ENCODE data around the gene KRTAP5-3.

Gene KRTAP5-3

DNA sequence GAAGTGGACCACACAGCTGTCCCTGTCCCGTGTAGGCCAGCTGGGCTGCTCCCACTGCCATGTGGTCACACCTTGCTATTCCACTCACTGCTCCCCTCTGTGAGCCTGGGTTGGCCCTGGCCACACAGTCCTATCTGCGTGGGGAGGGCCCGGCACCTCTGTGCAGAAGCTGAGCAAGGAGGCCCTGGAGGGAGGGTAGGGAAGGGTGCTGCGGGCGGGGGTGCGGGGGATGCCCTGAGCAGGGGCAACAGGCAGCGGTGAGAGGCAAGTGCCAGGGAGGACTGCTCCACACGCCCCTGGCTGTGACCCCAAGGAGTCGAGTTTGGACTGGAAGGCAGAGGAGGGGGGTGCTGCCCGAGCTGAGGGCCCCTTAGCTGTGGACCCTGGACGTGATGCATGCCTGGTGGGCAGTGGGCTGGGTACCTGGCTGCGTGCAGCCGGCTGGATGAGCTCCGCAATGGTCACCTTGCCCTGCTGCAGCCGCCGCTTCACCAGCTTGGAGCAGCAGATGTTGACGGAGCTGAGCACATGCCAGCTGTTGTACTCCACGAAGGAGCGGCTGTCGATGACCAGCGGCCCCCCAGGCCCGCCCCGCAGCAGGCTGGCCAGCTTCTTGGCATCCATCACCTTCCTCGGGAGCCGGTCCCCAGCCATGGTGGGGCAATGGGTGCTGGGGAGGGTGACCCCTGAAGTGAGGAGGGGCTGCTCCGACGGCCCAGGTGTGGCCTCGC, 42.9 kb downstream of the KRTAP5-3 start:
- Histone ChIP-seq H3K4me3 (ENCODE audit: severe bottlenecking) (no peak overlapping the region), H3K4me1 (ENCODE audit: insufficient read depth, poor library complexity, severe bottlenecking) (no peaks in the 10 kb centered on the region), H3K27ac (ENCODE audit: poor library complexity, severe bottlenecking) (no peak overlapping the region), H3K9me3 (ENCODE audit: severe bottlenecking) (no peaks in the 10 kb centered on the region), H3K36me3 (ENCODE audit: low read depth) (no peaks in the 10 kb centered on the region), H3K27me3 (ENCODE audit: insufficient read depth, poor library complexity, severe bottlenecking) (no peaks in the 10 kb centered on the region)
- no peak for ATAC-seq (ENCODE audit: low read depth)
- TF ChIP-seq, protein P1, sequence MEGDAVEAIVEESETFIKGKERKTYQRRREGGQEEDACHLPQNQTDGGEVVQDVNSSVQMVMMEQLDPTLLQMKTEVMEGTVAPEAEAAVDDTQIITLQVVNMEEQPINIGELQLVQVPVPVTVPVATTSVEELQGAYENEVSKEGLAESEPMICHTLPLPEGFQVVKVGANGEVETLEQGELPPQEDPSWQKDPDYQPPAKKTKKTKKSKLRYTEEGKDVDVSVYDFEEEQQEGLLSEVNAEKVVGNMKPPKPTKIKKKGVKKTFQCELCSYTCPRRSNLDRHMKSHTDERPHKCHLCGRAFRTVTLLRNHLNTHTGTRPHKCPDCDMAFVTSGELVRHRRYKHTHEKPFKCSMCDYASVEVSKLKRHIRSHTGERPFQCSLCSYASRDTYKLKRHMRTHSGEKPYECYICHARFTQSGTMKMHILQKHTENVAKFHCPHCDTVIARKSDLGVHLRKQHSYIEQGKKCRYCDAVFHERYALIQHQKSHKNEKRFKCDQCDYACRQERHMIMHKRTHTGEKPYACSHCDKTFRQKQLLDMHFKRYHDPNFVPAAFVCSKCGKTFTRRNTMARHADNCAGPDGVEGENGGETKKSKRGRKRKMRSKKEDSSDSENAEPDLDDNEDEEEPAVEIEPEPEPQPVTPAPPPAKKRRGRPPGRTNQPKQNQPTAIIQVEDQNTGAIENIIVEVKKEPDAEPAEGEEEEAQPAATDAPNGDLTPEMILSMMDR (IDR thresholded peaks at IDR 0.05; ENCODE audit: poor library complexity, severe bottlenecking): no peak
- DNase-seq (ENCODE audit: low spot score): no peak

DNA sequence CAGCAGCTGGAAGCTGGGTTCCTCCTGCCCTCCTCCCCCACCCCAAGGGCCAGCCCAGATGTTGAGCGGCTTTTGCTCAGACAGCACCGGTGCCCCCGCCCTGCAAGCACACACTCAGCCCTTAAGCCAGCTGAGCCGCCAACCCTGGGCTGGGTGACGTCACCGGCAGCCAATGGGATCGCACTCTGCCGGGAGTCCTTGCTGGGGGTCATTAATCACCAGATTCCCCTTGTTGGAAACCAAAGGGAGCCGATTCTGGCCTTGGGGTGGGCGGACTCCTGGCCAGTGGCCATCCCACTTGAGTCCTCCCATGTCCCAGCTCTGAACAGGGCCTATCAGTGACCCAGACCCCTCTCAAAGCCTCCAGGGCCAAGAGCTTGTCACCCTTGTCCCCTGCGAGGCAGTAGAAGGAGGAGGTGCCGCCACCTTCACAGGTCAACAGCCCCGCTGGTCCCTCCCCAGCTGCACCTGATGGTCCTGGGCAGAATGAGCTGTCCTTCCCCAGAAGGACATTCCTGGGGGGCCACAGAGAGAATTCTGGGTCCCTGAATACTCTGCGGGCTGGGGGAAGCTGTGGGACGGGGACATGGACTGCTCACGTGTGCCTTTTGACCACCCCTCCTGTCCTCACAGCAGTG, 43.6 kb downstream of the KRTAP5-3 start:
- DNase-seq (ENCODE audit: low spot score): no peak
- Histone ChIP-seq H3K36me3 (ENCODE audit: low read depth) (no peaks in the 10 kb centered on the region), H3K4me1 (ENCODE audit: insufficient read depth, poor library complexity, severe bottlenecking) (peaks cover 2% of the 10 kb centered on the region), H3K27ac (ENCODE audit: poor library complexity, severe bottlenecking) (no peak overlapping the region), H3K27me3 (ENCODE audit: insufficient read depth, poor library complexity, severe bottlenecking) (no peaks in the 10 kb centered on the region), H3K4me3 (ENCODE audit: severe bottlenecking) (no peak overlapping the region), H3K9me3 (ENCODE audit: severe bottlenecking) (no peaks in the 10 kb centered on the region)
- ATAC-seq (ENCODE audit: low read depth): no peak
- TF ChIP-seq, protein P1 (IDR thresholded peaks at IDR 0.05; ENCODE audit: poor library complexity, severe bottlenecking): no peak

DNA sequence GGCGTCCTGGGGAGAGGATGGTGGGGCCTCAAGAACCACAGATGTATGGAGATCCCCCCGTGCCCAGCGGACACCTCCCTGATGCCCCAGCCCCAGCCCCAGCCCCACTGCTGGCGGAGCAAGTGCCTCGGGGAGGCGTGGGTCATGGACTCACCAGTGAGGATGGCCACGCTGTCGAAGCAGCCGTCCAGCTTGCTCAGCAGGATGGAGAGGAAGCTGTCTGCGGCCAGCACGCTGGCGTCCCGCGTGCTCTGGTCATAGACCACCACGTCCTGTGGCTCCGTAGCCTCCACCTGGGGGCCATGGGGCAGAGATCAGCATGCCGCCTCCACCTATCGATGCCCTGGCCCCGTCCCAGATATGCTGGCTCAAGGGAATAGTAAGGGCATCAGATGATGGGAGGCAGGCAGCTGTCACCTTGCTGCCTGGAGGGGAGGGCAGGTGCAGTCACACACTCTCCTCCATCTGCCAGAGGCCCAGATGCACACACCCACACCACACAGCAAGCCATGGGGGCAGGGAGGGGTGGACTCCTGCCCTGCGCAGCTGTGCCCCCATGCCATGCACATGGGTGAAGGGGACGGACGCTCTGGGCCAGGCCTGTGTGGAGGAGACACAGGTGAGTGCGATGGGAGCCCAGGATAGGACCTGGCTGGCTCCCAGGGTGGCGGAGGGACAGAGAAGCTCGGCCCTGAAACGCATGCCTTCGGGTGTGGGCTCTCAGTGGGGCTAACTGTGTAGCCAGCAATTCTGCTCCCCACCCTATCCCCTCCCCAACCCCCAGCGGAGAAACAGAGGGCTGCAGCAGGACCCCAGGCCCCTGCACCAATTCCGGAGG, 44.3 kb downstream of the KRTAP5-3 start:
- H3K27me3 ChIP-seq (ENCODE audit: insufficient read depth, poor library complexity, severe bottlenecking): no peaks in the 10 kb centered on the region
- H3K4me1 ChIP-seq (ENCODE audit: insufficient read depth, poor library complexity, severe bottlenecking): peaks cover 10% of the 10 kb centered on the region
- H3K27ac ChIP-seq (ENCODE audit: poor library complexity, severe bottlenecking): no peak overlapping the region
- H3K36me3 ChIP-seq (ENCODE audit: low read depth): no peaks in the 10 kb centered on the region
- no peak overlapping the region for H3K4me3 ChIP-seq (ENCODE audit: severe bottlenecking)
- ATAC-seq (ENCODE audit: low read depth): no peak
- no peaks in the 10 kb centered on the region for H3K9me3 ChIP-seq (ENCODE audit: severe bottlenecking)
- no peak for DNase-seq (ENCODE audit: low spot score)
- TF ChIP-seq, protein P1 (IDR thresholded peaks at IDR 0.05; ENCODE audit: poor library complexity, severe bottlenecking): no peak

DNA sequence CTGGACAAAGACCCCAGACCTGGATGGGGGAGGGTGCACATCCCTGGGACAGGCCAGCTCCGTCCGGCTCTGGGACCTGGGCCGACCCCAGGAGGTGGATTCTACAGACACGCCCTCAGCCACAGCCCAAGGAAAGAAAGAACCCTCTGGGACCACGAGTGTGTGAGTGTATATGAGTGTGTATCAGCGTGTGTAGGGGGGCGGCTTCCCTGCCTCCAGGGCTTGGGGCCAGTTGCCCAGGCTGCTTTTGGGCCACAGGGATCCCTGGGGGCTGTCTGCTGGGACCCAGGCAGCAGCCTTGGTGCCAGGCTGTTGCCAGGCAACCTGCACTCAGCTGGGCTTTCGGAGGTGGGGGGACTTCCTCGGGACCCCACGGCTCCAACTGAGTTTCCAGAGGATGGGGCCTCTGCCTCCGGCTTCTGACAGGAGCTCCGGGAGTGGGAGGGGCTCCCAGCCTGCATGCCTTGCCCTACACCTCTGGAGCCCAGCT, 45.1 kb downstream of the KRTAP5-3 start:
- Histone ChIP-seq H3K27me3 (ENCODE audit: insufficient read depth, poor library complexity, severe bottlenecking) (no peaks in the 10 kb centered on the region), H3K9me3 (ENCODE audit: severe bottlenecking) (no peaks in the 10 kb centered on the region), H3K27ac (ENCODE audit: poor library complexity, severe bottlenecking) (no peak overlapping the region), H3K4me3 (ENCODE audit: severe bottlenecking) (no peak overlapping the region), H3K36me3 (ENCODE audit: low read depth) (no peaks in the 10 kb centered on the region), H3K4me1 (ENCODE audit: insufficient read depth, poor library complexity, severe bottlenecking) (peaks cover 17% of the 10 kb centered on the region)
- TF ChIP-seq, protein P1 (IDR thresholded peaks at IDR 0.05; ENCODE audit: poor library complexity, severe bottlenecking): no peak
- ATAC-seq (ENCODE audit: low read depth): no peak
- DNase-seq (ENCODE audit: low spot score): no peak
